Measurements from ENCODE around the gene ANO7. TPM values are rescaled to one million over a fixed set of nuclear protein-coding genes. Genes with fewer than 3 reads are reported as not detected.

ANO7 gene, protein sequence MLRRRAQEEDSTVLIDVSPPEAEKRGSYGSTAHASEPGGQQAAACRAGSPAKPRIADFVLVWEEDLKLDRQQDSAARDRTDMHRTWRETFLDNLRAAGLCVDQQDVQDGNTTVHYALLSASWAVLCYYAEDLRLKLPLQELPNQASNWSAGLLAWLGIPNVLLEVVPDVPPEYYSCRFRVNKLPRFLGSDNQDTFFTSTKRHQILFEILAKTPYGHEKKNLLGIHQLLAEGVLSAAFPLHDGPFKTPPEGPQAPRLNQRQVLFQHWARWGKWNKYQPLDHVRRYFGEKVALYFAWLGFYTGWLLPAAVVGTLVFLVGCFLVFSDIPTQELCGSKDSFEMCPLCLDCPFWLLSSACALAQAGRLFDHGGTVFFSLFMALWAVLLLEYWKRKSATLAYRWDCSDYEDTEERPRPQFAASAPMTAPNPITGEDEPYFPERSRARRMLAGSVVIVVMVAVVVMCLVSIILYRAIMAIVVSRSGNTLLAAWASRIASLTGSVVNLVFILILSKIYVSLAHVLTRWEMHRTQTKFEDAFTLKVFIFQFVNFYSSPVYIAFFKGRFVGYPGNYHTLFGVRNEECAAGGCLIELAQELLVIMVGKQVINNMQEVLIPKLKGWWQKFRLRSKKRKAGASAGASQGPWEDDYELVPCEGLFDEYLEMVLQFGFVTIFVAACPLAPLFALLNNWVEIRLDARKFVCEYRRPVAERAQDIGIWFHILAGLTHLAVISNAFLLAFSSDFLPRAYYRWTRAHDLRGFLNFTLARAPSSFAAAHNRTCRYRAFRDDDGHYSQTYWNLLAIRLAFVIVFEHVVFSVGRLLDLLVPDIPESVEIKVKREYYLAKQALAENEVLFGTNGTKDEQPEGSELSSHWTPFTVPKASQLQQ
- total RNA-seq (under 1 TPM; 0.57 to 0.77 TPM), polyA plus RNA-seq (under 1 TPM in 1 of 3 donors, not detected in 2; 0.16 TPM), total RNA-seq (0 to 0.52 (median 0.17) reads per million in 6 experiments)

- Mint-ChIP-seq H3K4me1 (no peaks in the 10 kb centered on the region), H3K36me3 (peaks cover 0 to 9% (median 2%) of the 10 kb centered on the region in 3 donors), H3K27ac (no peak within 1 kb of the TSS), H3K27me3 (no peaks in the 10 kb centered on the region), H3K4me3 (no peak within 1 kb of the TSS), H3K9me3 (no peaks in the 10 kb centered on the region)
- ATAC-seq, result no peak
- no peak for DNase-seq
- POLR2A ChIA-PET, result no interaction called here
Observed at GRCh38 chr2:241188361-241189092, at the start of gene ANO7. Gene ANO7 (plus strand): TSS chr2:241188677. CDS start chr2:241190064, 1,387 bp downstream.

GRCh38 chr2:241139531-241140444, 48.7 kb upstream of the ANO7 start:
- H3K4me1 Mint-ChIP-seq, result peaks cover 0 to 13% (median 11%) of the 10 kb centered on the region in 4 donors
- POLR2A ChIA-PET, result no interaction called here
- no peak for DNase-seq
- no peaks in the 10 kb centered on the region for H3K9me3 Mint-ChIP-seq
- no peaks in the 10 kb centered on the region for H3K27me3 Mint-ChIP-seq
- peaks cover 0 to 55% (median 11%) of the 10 kb centered on the region in 3 donors for H3K36me3 Mint-ChIP-seq
- no peak for ATAC-seq
- no peak overlapping the region for H3K4me3 Mint-ChIP-seq
- H3K27ac Mint-ChIP-seq, result peak overlapping the region in 1 of 10 donors; percentile 15

- POLR2A ChIA-PET, result no interaction called here
Observed at GRCh38 chr2:241140445-241140840, 48.0 kb upstream of the ANO7 start.

GRCh38 chr2:241141214-241141770, 47.2 kb upstream of the ANO7 start:
- Mint-ChIP-seq H3K4me1 (peaks cover 0 to 14% (median 12%) of the 10 kb centered on the region in 4 donors), H3K36me3 (peaks cover 0 to 44% (median 9%) of the 10 kb centered on the region in 3 donors), H3K27me3 (no peaks in the 10 kb centered on the region), H3K4me3 (no peak overlapping the region), H3K9me3 (no peaks in the 10 kb centered on the region), H3K27ac (peak overlapping the region in 2 of 10 donors; percentile 19 to 47)
- ATAC-seq (no peak), DNase-seq (no peak)
- POLR2A ChIA-PET, result no interaction called here

More at GRCh38 chr2:241140445-241140840, 48.0 kb upstream of the ANO7 start:
- H3K27ac Mint-ChIP-seq, result peak overlapping the region in 1 of 10 donors; percentile 61
- H3K27me3 Mint-ChIP-seq, result no peaks in the 10 kb centered on the region
- H3K9me3 Mint-ChIP-seq, result no peaks in the 10 kb centered on the region
- ATAC-seq, result no peak
- no peak for DNase-seq
- H3K36me3 Mint-ChIP-seq, result peaks cover 0 to 52% (median 11%) of the 10 kb centered on the region in 3 donors
- H3K4me3 Mint-ChIP-seq, result no peak overlapping the region
- peaks cover 0 to 13% (median 11%) of the 10 kb centered on the region in 4 donors for H3K4me1 Mint-ChIP-seq

DNA sequence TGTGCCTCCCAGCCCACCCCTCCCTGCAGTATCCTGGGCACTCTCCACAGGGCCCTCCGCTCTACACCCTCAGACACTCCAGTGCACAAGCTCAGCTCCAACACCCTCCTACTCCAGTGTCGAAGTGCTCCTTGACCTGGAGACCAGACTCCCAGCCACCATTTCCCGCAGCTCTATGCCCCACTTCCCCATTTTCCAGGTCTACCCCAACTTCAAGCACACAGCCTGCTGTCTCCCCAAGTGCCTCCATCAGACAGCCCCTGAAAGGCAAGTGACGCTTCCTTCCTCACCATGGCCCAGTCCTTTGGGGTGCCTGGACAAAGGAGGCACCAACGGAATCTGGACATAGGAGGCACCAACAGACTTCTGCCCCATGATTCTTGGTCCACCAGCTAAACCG, 46.4 kb upstream of the ANO7 start:
- peaks cover 0 to 17% (median 12%) of the 10 kb centered on the region in 4 donors for H3K4me1 Mint-ChIP-seq
- DNase-seq (no peak), ATAC-seq (no peak)
- peaks cover 0 to 43% (median 9%) of the 10 kb centered on the region in 3 donors for H3K36me3 Mint-ChIP-seq
- H3K27me3 Mint-ChIP-seq, result no peaks in the 10 kb centered on the region
- POLR2A ChIA-PET, result interaction anchor here (1.8 kb wide), 1 partner anchor 17 kb away, joined by 4 read pairs; no protein-coding TSS in a partner anchor
- H3K27ac Mint-ChIP-seq, result peak overlapping the region in 4 of 10 donors; percentile 17 to 68 (median 45)
- no peak overlapping the region for H3K4me3 Mint-ChIP-seq
- no peaks in the 10 kb centered on the region for H3K9me3 Mint-ChIP-seq

GRCh38 chr2:241142593-241142992, 45.9 kb upstream of the ANO7 start:
- ATAC-seq, result no peak
- peak overlapping the region in 1 of 10 donors; percentile 24 for H3K27ac Mint-ChIP-seq
- H3K4me1 Mint-ChIP-seq, result peaks cover 2 to 18% (median 12%) of the 10 kb centered on the region in 4 donors
- H3K27me3 Mint-ChIP-seq, result no peaks in the 10 kb centered on the region
- H3K36me3 Mint-ChIP-seq, result peaks cover 0 to 42% (median 9%) of the 10 kb centered on the region in 3 donors
- no peak overlapping the region for H3K4me3 Mint-ChIP-seq
- H3K9me3 Mint-ChIP-seq, result no peaks in the 10 kb centered on the region
- no peak for DNase-seq
- POLR2A ChIA-PET, result interaction anchor here (1.8 kb wide), 1 partner anchor 18 kb away, joined by 4 read pairs; no protein-coding TSS in a partner anchor

GRCh38 chr2:241146286-241146685, 42.2 kb upstream of the ANO7 start:
- no peaks in the 10 kb centered on the region for H3K27me3 Mint-ChIP-seq
- ATAC-seq (no peak), DNase-seq (no peak)
- POLR2A ChIA-PET, result no interaction called here
- peak overlapping the region in 2 of 10 donors; percentile 6 to 15 for H3K4me3 Mint-ChIP-seq
- peaks cover 22 to 36% (median 31%) of the 10 kb centered on the region in 4 donors for H3K4me1 Mint-ChIP-seq
- no peaks in the 10 kb centered on the region for H3K9me3 Mint-ChIP-seq
- no peak overlapping the region for H3K27ac Mint-ChIP-seq
- peaks cover 0 to 16% (median 7%) of the 10 kb centered on the region in 3 donors for H3K36me3 Mint-ChIP-seq

DNA sequence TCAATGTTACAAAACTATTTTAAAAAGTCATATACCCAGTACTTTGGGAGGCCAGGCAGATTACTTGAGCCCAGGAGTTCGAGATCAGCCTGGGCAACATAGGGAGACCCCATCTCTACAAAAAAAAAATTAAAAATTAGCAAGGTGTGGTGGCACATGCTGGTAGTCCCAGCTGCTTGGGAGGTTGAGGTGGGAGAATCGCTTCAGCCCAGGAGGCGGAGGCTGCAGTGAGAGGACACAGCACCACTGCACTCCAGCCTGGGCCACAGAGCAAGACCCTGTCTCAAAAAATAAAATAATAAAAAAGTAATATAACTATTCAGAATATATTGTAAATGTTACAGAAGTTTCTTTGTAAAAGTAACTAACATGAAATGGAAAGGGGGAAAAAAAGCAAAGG, 41.1 kb upstream of the ANO7 start:
- H3K9me3 Mint-ChIP-seq, result no peaks in the 10 kb centered on the region
- POLR2A ChIA-PET, result no interaction called here
- peaks cover 28 to 41% (median 34%) of the 10 kb centered on the region in 4 donors for H3K4me1 Mint-ChIP-seq
- no peak for DNase-seq
- peak overlapping the region in 6 of 10 donors; percentile 12 to 100 (median 92) for H3K4me3 Mint-ChIP-seq
- H3K27me3 Mint-ChIP-seq, result no peaks in the 10 kb centered on the region
- peak overlapping the region in 1 of 10 donors; percentile 24 for H3K27ac Mint-ChIP-seq
- peaks cover 0 to 7% (median under 1%) of the 10 kb centered on the region in 3 donors for H3K36me3 Mint-ChIP-seq
- no peak for ATAC-seq

- H3K27ac Mint-ChIP-seq, result peak overlapping the region in 9 of 10 donors; percentile 76 to 94 (median 90)
- peaks cover 28 to 43% (median 34%) of the 10 kb centered on the region in 4 donors for H3K4me1 Mint-ChIP-seq
- H3K4me3 Mint-ChIP-seq, result peak overlapping the region; percentile 90 to 100 (median 96)
- no peaks in the 10 kb centered on the region for H3K27me3 Mint-ChIP-seq
- no peak for ATAC-seq
- no peak for DNase-seq
- POLR2A ChIA-PET, result interaction anchor here (1.0 to 6.3 kb wide), 9 partner anchors 11 to 167 kb away, joined by 3 to 135 read pairs (median 8); partner anchors contain the start of genes HDLBP, MTERF4 and SEPTIN2
- peaks cover 0 to 4% (median 0%) of the 10 kb centered on the region in 3 donors for H3K36me3 Mint-ChIP-seq
- no peaks in the 10 kb centered on the region for H3K9me3 Mint-ChIP-seq
Observed at GRCh38 chr2:241148239-241148638, 40.2 kb upstream of the ANO7 start.

GRCh38 chr2:241148891-241149674, 39.4 kb upstream of the ANO7 start, which contains the start of gene PASK:
Gene PASK (minus strand): TSS chr2:241149472. CDS start chr2:241143032, 6,440 bp downstream.
- Mint-ChIP-seq H3K4me1 (peaks cover 25 to 44% (median 35%) of the 10 kb centered on the region in 4 donors), H3K27ac (peak within 1 kb of the TSS; percentile 89 to 99 (median 96)), H3K27me3 (no peaks in the 10 kb centered on the region), H3K9me3 (no peaks in the 10 kb centered on the region), H3K4me3 (peak within 1 kb of the TSS; percentile 95 to 100 (median 98)), H3K36me3 (peaks cover 0 to 7% (median 0%) of the 10 kb centered on the region in 3 donors)
- ATAC-seq (peak; percentile 80 to 82), DNase-seq (peak; percentile 78 to 97 (median 92))
- POLR2A ChIA-PET, result interaction anchor here (0.6 to 6.3 kb wide), 17 partner anchors 16 to 235 kb away, joined by 3 to 135 read pairs (median 7); partner anchors contain the start of genes HDLBP, MTERF4 and SEPTIN2

All from naive thymus-derived CD8-positive, alpha-beta T cell (primary cell).